Measurements from ENCODE around the gene CCDC77. TPM values are rescaled to one million over a fixed set of nuclear protein-coding genes. Genes with fewer than 3 reads are reported as not detected.
A peak's percentile ranks its signal among the peaks of the same experiment; 100 is the strongest.
"Not testable (repeated sequence)": the region's sequence is repeated elsewhere in the genome, so short reads cannot be mapped to it uniquely, and the experiment has no call there.

The CCDC77 gene
- total and polyA plus RNA-seq, 10 of the 15 experiments (the other 5 are each of a cell fraction or from before 2014, with no cell fraction given), result 8.8 to 22.5 (median 15.8) TPM

DNA sequence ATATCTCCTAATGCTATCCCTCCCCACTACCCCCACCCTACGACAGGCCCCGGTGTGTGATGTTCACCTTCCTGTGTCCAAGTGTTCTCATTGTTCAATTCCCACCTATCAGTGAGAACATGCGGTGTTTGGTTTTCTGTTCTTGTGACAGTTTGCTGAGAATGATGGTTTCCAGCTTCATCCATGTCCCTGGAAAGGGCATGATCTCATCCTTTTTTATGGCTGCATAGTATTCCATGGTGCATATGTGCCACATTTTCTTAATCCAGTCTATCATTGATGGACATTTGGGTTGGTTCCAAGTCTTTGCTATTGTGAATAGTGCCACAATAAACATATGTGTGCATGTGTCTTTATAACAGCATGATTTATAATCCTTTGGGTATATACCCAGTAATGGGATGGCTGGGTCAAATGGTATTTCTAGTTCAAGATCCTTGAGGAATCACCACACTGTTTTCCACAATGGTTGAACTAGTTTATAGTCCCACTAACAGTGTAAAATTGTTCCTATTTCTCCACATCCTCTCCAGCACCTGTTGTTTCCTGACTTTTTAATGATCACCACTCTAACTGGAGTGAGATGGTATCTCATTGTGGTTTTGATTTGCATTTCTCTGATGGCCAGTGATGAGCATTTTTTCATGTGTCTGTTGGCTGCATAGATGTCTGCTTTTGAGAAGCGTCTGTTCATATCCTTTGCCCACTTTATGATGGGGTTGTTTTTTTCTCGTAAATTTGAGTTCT lies 30.5 kb upstream of the CCDC77 start:
- H3K4me3 ChIP-seq; RAD21 ChIA-PET (ENCODE audit: unreplicated experiment); CTCF ChIA-PET; BruUV-seq (replicated peaks); intact Hi-C loops (cut with micrococcal nuclease; ENCODE audit: unreplicated experiment); ATAC-seq; H3K27me3 ChIP-seq (replicated peaks in 1 of 2; ENCODE audit: control insufficient read depth in 2 of 2, insufficient read depth in 2 of 2, low read length in 1 of 2); H4K20me1 ChIP-seq (ENCODE audit: control insufficient read depth, insufficient read depth); SMC1A ChIA-PET (ENCODE audit: uncharacterized antibody, unreplicated experiment); H3K9ac ChIP-seq (ENCODE audit: control insufficient read depth, insufficient read depth, low read length); in situ Hi-C loops (cut with MboI); FAIRE-seq; POLR2A ChIA-PET; H3K27ac ChIP-seq (ENCODE audit: control insufficient read depth, insufficient read depth); H3K4me2 ChIP-seq (ENCODE audit: control insufficient read depth, insufficient read depth); H2AFZ ChIP-seq (ENCODE audit: control insufficient read depth, low read depth, low read length); DNase-seq (ENCODE audit: low read depth, low spot score); H3K79me2 ChIP-seq (ENCODE audit: control insufficient read depth, insufficient read depth, low read length); H3K9me3 ChIP-seq (replicated peaks; ENCODE audit: control insufficient read depth, insufficient read depth, low read length); H3K4me1 ChIP-seq (ENCODE audit: control insufficient read depth, insufficient read depth, low read length): not testable (repeated sequence)
- 97% methylated on average over 5 of the region's 5 CpGs for WGBS (ENCODE audit: insufficient coverage, insufficient replicate concordance, low lambda C conversion rate, missing lambda C conversion rate)
- H3K36me3 ChIP-seq (ENCODE audit: control insufficient read depth in 2 of 2, insufficient read depth in 2 of 2, low read length in 1 of 2), result peaks cover 2 to 14% of the 10 kb centered on the region in 2 experiments; a peak in 3 of 4 replicates

DNA sequence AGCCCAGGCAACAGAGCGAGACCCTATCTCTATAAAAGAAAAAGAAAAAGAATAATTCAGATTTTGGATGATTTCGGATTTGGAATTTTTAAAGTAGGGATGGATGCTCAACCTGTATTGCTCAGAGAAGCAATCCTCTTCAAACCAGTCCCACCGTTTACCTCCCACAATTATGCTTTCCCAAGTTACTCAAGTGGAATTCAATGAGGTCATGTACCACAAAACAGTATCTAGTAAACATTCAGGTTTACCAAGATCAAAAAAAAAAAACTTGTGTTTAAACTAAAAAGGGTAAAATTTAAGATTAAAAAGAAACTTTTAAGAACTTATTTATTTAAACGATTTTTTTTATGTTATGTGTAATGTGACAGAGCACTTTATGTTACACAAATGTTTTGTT lies 14.8 kb upstream of the CCDC77 start:
- POLR2A ChIA-PET, result interaction anchor here (1.7 kb wide), 1 partner anchor 15 kb away, joined by 8 read pairs; the partner anchor contains the start of gene CCDC77
- 0 out of 2 replicates have a peak, but pooled peaks cover 3% of the 10 kb centered on the region for H4K20me1 ChIP-seq (ENCODE audit: control insufficient read depth, insufficient read depth)
- peaks cover 54% of the 10 kb centered on the region for H3K79me2 ChIP-seq (ENCODE audit: control insufficient read depth, insufficient read depth, low read length)
- peak overlapping the region; percentile 31; the same call in 1 of the 2 replicates for H3K4me2 ChIP-seq (ENCODE audit: control insufficient read depth, insufficient read depth)
- H3K4me1 ChIP-seq (ENCODE audit: control insufficient read depth, insufficient read depth, low read length), result no peaks in the 10 kb centered on the region
- no peaks in the 10 kb centered on the region for H3K27me3 ChIP-seq (replicated peaks in 1 of 2; ENCODE audit: control insufficient read depth in 2 of 2, insufficient read depth in 2 of 2, low read length in 1 of 2)
- H3K4me3 ChIP-seq, result peak overlapping the region; percentile 85; the same call in 1 of the 2 replicates
- DNase-seq (ENCODE audit: low read depth, low spot score) (no peak), FAIRE-seq (no peak), ATAC-seq (no peak)
- no peak overlapping the region for H3K27ac ChIP-seq (ENCODE audit: control insufficient read depth, insufficient read depth)
- in situ Hi-C loops (cut with MboI), result no loop called here
- H3K36me3 ChIP-seq (ENCODE audit: control insufficient read depth in 2 of 2, insufficient read depth in 2 of 2, low read length in 1 of 2), result peaks cover 4 to 18% of the 10 kb centered on the region in 2 experiments; a peak in 3 of 4 replicates
- no TSS peak for BruUV-seq (replicated peaks)
- CTCF ChIA-PET, result interaction anchor here (0.9 to 2.1 kb wide), 2 partner anchors 9 to 65 kb away, joined by 3 to 5 read pairs; no protein-coding TSS in a partner anchor
- SMC1A ChIA-PET (ENCODE audit: uncharacterized antibody, unreplicated experiment), result no interaction called here
- WGBS (ENCODE audit: insufficient coverage, insufficient replicate concordance, low lambda C conversion rate, missing lambda C conversion rate), result 59% methylated on average over 4 of the region's 4 CpGs
- H3K9me3 ChIP-seq (replicated peaks; ENCODE audit: control insufficient read depth, insufficient read depth, low read length), result no peaks in the 10 kb centered on the region
- H2AFZ ChIP-seq (ENCODE audit: control insufficient read depth, low read depth, low read length), result no peak overlapping the region
- H3K9ac ChIP-seq (ENCODE audit: control insufficient read depth, insufficient read depth, low read length), result peak overlapping the region; percentile 40; the same call in 1 of the 2 replicates
- intact Hi-C loops (cut with micrococcal nuclease; ENCODE audit: unreplicated experiment), result no loop called here
- RAD21 ChIA-PET (ENCODE audit: unreplicated experiment), result no interaction called here
- TF ChIP-seq ZNF274 (IDR thresholded peaks at IDR 0.05; ENCODE audit: insufficient read depth, insufficient read length), result no peak
- TF ChIP-seq RCOR1 (conservative IDR thresholded peaks at IDR 0.05; ENCODE audit: low read depth, low read length), result no peak
- TF ChIP-seq TCF3 (IDR thresholded peaks at IDR 0.05; ENCODE audit: borderline replicate concordance, insufficient read depth, low read depth, low read length), result no peak
- TF ChIP-seq NFYA (IDR thresholded peaks at IDR 0.05; ENCODE audit: borderline replicate concordance, low read depth, low read length), result no peak
- TF ChIP-seq, protein P1, sequence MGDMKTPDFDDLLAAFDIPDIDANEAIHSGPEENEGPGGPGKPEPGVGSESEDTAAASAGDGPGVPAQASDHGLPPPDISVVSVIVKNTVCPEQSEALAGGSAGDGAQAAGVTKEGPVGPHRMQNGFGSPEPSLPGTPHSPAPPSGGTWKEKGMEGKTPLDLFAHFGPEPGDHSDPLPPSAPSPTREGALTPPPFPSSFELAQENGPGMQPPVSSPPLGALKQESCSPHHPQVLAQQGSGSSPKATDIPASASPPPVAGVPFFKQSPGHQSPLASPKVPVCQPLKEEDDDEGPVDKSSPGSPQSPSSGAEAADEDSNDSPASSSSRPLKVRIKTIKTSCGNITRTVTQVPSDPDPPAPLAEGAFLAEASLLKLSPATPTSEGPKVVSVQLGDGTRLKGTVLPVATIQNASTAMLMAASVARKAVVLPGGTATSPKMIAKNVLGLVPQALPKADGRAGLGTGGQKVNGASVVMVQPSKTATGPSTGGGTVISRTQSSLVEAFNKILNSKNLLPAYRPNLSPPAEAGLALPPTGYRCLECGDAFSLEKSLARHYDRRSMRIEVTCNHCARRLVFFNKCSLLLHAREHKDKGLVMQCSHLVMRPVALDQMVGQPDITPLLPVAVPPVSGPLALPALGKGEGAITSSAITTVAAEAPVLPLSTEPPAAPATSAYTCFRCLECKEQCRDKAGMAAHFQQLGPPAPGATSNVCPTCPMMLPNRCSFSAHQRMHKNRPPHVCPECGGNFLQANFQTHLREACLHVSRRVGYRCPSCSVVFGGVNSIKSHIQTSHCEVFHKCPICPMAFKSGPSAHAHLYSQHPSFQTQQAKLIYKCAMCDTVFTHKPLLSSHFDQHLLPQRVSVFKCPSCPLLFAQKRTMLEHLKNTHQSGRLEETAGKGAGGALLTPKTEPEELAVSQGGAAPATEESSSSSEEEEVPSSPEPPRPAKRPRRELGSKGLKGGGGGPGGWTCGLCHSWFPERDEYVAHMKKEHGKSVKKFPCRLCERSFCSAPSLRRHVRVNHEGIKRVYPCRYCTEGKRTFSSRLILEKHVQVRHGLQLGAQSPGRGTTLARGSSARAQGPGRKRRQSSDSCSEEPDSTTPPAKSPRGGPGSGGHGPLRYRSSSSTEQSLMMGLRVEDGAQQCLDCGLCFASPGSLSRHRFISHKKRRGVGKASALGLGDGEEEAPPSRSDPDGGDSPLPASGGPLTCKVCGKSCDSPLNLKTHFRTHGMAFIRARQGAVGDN (IDR thresholded peaks at IDR 0.05), result no peak
- no peak for TF ChIP-seq NR2F1 (conservative IDR thresholded peaks at IDR 0.05)
- TF ChIP-seq NFIC (IDR thresholded peaks at IDR 0.05; ENCODE audit: low read depth, low read length), result no peak
- no peak for TF ChIP-seq SIN3A (IDR thresholded peaks at IDR 0.05; ENCODE audit: low read depth, low read length)
- TF ChIP-seq STAT3 (IDR thresholded peaks at IDR 0.05; ENCODE audit: low read depth, low read length), result no peak
- TF ChIP-seq KDM1A (IDR thresholded peaks at IDR 0.05; ENCODE audit: borderline replicate concordance), result no peak
- no peak for TF ChIP-seq SP1 (IDR thresholded peaks at IDR 0.05; ENCODE audit: low read depth, low read length)
- TF ChIP-seq MXI1 (IDR thresholded peaks at IDR 0.05; ENCODE audit: low read depth, low read length), result no peak
- TF ChIP-seq, protein P2, sequence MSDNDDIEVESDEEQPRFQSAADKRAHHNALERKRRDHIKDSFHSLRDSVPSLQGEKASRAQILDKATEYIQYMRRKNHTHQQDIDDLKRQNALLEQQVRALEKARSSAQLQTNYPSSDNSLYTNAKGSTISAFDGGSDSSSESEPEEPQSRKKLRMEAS (IDR thresholded peaks at IDR 0.05; ENCODE audit: low read depth, low read length), result no peak

All from GM12878 (cell line).